Left forelimb (tissue), 1 donor: ENCODE data around the gene HMCN1.
"Not testable (repeated sequence)": the region's sequence is repeated elsewhere in the genome, so short reads cannot be mapped to it uniquely, and the experiment has no call there.

ENCODE experiments used
- DNase-seq: peaks from one replicate; pipeline ENCODE4 v3.0.0-alpha.2; 2018; ENCODE audit warnings: low spot score

HMCN1 gene

DNA sequence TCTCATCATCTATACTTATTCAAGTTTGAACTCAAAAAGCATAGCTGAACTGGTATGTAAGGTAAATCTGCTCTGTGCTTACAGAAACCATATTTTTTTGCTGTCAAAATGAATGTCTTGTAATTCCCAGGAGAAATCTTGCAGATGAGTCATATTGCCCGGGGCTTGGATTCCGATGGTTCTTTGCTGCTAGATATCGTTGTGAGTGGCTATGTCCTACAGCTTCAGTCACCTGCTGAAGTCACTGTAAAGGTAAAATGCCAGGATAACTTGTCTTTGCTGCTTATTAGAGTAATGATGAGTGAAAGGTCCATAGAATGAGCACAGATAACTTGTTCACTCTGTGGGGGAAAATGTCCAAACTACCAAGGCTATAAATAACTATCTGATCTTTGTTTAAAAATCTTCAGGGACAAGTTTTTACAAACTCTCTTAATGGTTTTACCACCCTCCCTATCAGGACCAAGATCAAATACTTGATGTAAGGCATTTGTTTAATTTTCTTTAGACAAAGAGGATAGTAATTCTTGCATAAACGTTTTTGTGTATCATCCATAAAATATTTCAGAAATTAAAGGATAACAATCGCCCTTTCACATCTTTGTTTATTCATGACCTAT, 418.5 kb downstream of the HMCN1 start:
- no peak for DNase-seq

DNA sequence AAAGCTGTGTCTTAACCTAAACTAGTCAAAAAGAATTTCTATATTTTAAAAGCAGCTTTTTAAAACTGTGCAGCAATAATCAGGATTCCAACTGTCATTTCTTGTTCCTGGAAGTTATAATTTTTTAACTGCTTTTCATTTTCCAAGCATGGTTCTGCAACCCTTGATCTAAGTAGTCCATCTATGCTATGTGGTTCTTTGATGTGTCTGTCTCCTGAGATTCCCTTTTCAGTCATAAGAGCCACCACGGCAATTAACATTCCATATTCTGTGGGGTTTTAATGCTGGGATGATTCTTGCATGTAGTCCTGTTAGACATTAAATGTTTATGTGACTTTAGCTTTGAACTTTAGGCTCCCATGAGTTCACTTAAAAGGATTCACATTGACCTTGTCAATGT, 420.5 kb downstream of the HMCN1 start:
- no peak for DNase-seq

GRCh38 chr1:186155594-186155993, 421.4 kb downstream of the HMCN1 start:
- DNase-seq: no peak

- DNase-seq: not testable (repeated sequence)
Measured at GRCh38 chr1:186162895-186163294, 428.7 kb downstream of the HMCN1 start.

DNA sequence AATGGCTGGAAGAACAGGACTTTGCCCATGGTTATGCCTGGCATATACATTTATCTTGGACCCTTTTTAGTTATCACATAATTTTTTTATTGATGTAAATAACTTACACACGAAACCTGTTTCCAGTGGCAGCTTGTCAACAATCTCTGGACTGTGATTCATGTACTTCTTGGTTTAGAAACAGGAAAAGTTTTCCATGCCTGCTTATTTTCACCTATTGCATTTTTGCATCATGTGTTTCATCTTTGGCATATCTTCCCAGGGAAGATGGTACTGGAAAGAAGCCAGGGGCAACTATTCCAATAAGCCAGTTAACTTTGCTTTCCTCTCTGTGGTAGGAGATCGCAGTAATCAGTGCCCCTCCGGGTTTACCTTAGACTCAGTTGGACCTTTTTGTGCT, 430.6 kb downstream of the HMCN1 start:
- DNase-seq: no peak

GRCh38 chr1:186165303-186165702, 431.1 kb downstream of the HMCN1 start:
- DNase-seq: no peak

- no peak for DNase-seq
Measured at GRCh38 chr1:186167096-186167668, 433.0 kb downstream of the HMCN1 start.

- no peak for DNase-seq
Measured at GRCh38 chr1:186175588-186175987, 441.4 kb downstream of the HMCN1 start.

DNA sequence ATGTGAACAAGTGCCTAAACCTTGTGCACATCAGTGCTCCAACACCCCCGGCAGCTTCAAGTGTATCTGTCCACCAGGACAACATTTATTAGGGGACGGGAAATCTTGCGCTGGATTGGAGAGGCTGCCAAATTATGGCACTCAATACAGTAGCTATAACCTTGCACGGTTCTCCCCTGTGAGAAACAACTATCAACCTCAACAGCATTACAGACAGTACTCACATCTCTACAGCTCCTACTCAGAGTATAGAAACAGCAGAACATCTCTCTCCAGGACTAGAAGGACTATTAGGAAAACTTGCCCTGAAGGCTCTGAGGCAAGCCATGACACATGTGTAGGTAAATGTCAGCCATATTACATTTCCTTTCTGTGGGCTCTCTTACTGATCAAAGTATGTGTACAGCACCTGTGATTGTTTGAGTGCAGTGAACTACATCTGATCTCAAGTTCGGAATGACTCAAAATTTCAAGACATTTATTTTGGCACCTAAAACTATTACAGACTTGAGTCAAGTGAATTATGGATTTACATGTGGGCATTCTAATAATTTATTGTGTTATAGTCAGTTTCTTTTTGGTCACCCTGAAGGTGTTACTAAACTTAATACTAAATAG, 444.3 kb downstream of the HMCN1 start:
- no peak for DNase-seq

DNA sequence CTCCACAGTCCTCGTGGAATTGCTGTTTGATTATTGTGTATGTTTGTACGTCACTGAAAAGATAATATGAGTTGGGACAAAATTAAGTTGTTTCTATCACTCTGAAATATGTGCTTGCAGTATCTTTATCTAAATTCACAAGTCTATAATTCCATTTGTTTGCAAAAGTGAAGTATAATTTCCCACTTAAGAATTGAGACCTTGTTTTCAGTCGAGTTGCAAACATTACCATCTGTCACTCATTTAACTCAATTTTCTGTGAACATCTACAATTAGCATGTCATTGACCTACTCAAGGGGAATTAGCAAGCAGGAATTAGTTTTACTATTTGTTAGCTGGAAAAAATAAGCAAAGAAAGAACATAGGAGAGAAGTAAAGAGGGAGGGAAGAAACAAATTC, 445.0 kb downstream of the HMCN1 start:
- DNase-seq: no peak

DNA sequence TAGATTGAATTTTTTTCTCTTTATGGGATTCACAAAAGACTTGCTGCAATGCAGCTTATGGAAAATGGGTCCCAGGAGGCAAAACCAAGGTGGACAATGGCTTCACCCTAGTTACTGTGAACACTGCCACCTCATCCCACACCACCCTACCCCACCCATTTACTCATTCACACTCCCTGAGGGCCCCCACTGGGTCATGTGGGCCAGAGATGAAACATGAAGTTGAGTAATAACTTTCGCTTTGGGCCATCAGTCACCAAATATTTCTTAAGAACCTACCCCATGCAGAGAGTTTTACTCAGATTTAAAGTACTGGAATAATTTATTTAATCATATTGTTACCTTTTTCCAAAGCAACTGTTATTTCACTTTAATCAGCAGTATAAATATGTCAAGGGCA, 449.0 kb downstream of the HMCN1 start:
- DNase-seq: no peak

DNA sequence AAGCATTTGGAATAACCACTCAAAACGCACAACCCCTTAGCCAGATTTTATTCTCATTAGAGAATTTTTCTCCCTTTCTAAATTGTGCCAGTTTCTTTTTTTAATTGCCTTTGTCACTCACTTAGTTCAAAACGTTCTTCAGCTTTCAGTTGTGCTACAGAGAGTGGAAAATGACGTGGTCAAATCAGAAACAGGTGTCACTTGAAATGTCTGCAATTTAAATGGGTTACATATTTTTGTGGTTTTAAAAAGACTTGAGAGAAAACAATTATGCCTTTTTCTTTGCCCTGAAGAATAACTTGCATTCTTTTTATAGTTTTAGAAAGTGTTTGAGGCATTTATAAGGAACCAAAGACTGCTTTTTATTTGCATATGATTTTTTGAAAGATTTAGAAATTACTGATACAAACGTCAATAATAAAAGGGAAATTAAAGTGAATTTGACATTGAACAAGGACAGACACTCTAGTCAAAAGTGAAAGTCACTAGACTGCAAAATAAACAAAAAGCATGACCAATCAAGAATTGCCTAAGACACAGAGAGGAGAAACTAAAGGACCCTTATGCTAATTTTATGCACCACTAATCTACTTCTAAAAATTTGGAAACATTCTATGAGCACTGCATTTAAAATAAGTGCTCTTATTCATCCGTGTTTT, 449.9 kb downstream of the HMCN1 start:
- DNase-seq: no peak

DNA sequence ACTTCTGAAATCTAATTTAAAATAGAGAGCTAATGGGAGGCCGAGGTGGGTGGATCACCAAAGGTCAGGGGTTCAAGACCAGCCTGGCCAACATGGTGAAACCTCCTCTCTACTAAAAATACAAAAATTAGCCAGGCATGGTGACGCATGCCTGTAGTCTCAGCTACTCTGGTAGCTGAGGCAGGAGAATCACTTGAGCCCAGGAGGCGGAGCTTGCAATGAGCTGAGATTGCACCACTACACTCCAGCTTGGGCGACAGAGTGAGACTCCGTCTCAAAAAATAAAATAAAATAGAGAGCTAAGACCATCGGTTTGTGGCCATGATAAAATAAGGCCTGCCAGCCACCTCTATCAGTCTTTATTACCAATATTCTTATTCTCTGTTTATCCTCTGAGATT, 452.1 kb downstream of the HMCN1 start:
- DNase-seq: not testable (repeated sequence)

DNA sequence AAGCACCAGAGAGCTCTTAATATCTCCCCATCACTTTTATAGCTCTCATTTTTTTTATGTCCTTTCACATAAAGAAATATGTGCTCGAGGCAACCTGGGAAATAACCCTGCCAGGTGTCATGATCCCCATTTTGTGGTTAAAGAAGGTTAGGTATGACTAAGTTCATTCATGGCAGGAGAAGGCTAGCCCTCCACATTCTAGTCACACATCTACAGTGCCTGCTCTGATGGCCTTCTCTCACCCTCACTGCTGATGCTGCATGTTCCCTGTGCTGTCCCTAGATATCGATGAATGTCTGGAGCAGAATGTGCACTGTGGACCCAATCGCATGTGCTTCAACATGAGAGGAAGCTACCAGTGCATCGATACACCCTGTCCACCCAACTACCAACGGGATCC, 453.4 kb downstream of the HMCN1 start:
- DNase-seq: no peak

DNA sequence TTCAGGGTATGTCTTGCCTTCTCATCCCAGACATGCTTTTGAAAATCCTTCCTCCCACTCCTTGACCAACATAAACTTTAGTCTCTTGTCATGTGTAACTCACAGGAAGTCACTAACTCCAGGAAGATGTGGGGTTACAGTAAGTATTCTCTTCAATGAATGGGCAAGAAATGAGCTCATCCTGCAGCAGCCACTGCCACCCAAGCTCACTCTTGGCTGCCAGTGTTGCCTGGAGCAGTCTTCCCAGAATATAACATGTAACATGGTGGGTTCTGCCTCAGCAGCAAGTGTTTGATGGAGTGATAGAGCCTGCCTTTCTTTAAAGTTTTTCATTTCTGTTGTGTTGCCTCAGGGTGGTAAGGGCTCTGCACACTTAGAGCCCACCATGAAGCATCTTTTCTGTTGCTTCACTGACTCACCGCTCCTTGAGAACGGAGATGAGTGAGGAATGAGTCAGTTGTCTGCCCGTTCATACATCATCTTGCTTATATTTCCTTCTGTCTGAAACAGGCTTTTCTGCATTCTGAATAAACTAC, 453.9 kb downstream of the HMCN1 start:
- no peak for DNase-seq

DNA sequence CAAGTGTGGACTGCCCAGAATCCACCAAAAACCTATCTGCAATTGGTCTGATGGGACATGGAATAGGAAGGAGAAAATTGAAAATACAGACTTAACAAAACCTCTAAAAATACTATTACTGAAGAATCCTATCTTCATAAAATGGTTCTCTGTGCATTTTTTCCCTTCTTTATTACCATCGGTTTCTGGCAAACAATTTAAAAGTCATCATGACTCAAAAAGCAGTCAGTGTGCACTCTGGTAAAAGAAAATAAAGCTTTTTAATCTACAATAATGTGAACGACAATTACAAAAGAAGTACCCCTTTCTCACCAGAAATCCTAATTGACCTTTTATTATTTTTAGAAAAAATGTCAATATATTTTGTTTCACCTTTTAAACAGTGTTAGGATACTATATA, 454.5 kb downstream of the HMCN1 start:
- DNase-seq: no peak

DNA sequence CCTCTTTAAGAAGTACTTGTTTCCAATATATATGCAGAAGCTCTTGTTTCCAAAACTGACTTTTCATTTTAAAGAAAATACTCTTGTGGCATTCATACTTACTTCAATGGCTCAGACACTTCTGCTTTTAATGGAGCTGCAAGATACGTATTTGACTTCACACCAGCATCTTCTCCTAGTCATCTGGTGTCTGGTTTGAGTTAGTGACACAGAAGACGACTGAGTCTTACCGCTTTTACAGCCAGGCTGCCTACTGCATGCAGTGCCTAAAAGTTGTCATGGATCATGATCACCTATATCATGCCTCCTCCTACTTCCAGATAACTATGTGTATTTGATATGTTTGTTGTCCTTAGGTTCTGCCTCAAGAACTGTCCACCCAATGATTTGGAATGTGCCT, 455.0 kb downstream of the HMCN1 start:
- no peak for DNase-seq

DNA sequence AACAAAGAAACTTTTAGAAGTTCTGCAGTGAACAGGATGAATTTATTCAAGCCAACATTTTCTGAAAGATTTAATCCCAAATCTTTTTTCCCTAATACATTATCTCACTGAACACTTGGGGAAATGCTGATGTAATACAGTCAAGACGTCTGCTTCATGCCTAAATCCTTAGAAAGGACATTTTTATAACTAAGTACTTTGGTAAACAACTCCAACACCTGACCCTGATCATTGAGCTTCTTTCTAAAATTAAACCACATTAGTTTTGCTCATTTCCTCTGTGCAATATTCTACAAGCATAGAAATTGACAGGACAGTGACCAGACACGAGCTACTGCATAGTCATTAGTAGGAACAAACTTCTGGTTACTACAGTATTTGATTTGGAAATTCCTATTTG, 457.3 kb downstream of the HMCN1 start:
- DNase-seq: no peak

- no peak for DNase-seq
Measured at GRCh38 chr1:186193224-186193623, 459.0 kb downstream of the HMCN1 start.

DNA sequence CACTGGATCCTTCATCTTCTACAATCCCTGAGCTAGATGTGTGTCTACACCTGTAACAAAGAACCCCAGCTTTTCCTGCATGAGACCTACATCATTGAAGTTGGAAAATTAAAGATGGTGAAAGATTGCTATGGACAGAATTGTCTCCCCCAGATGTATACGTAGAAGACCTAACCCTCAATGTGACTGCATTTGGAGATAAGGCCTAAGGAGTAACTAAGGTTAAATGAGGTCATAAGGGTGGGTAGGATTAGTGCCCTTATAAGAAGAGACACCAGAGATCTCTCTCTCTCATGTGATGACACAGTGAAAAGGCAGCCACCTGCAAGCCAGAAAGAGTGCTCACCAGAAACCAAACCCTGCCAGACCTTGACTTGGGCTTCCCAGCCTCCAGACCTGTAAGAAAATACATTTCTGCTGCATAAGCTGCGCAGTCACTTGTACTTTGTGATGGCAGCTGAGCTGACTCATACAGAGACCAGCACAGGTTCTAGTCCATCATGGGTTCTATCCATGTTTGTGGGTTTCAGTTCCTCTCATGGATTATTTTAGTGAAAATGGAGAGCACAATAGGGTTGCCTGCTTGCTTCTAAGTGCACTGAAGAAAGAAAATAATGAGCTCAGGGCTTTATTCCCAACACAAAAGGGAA, 460.0 kb downstream of the HMCN1 start:
- no peak for DNase-seq

GRCh38 chr1:186195377-186195931, 461.3 kb downstream of the HMCN1 start:
- DNase-seq: no peak

- DNase-seq: no peak
Measured at GRCh38 chr1:186202271-186202764, 468.1 kb downstream of the HMCN1 start.
